DND-41 (cell line): Measurements from ENCODE around the gene USP24.

Source experiments
- ATAC-seq: fragments of 200-7000 bp; cut with Tn5 transposase; 3 replicates; pipeline ENCODE4 v1.9.1; 2021; ENCODE audit warnings: low read depth; ENCODE audit not compliant: insufficient read depth
- DNase-seq: peaks from one replicate; pipeline ENCODE4 v3.0.0-alpha.2; 2020
- H2AFZ ChIP-seq: 2 replicates; pipeline ENCODE4 v1.6.0; 2012; ENCODE audit warnings: low read depth, low read length
- H3K27ac ChIP-seq: 2 replicates; pipeline ENCODE4 v1.5.1; 2012; ENCODE audit warnings: low read length, inconsistent platforms
- H3K27me3 ChIP-seq: fragments of 200-600 bp; sonication (generic); 2 replicates; pipeline ENCODE4 v1.6.0; 2012; ENCODE audit warnings: low read length, mild to moderate bottlenecking, inconsistent platforms; ENCODE audit not compliant: insufficient read depth, poor library complexity
- H3K36me3 ChIP-seq: 2 replicates; pipeline ENCODE4 v1.5.1; 2012; ENCODE audit warnings: low read length, inconsistent platforms; ENCODE audit not compliant: insufficient read depth
- H3K4me1 ChIP-seq: 2 replicates; pipeline ENCODE4 v1.5.1; 2012; ENCODE audit warnings: mild to moderate bottlenecking, low read length; ENCODE audit not compliant: insufficient read depth
- H3K4me2 ChIP-seq: 2 replicates; pipeline ENCODE4 v1.6.0; 2012; ENCODE audit warnings: mild to moderate bottlenecking, moderate library complexity, low read length, inconsistent platforms; ENCODE audit not compliant: insufficient read depth
- H3K4me3 ChIP-seq, 2 experiments: fragments of 200-600 bp in 1 of 2; shearing (Covaris generic) in 1 of 2; 2 replicates each; pipeline ENCODE4 v1.5.1; 2012 to 2016; ENCODE audit warnings: inconsistent platforms in 2 of 2, low read length in 2 of 2, mild to moderate bottlenecking in 2 of 2, low read depth in 1 of 2, moderate library complexity in 1 of 2
- H3K79me2 ChIP-seq: 2 replicates; pipeline ENCODE4 v1.6.0; 2012; ENCODE audit warnings: low read length, inconsistent platforms; ENCODE audit not compliant: insufficient read depth
- H3K9ac ChIP-seq: 2 replicates; pipeline ENCODE4 v1.6.0; 2012; ENCODE audit warnings: low read depth, mild to moderate bottlenecking, inconsistent platforms, low read length, moderate library complexity
- H3K9me3 ChIP-seq: 2 replicates; pipeline ENCODE4 v1.5.1; 2012; ENCODE audit warnings: low read length, moderate library complexity, mild to moderate bottlenecking, inconsistent platforms; ENCODE audit not compliant: insufficient read depth, severe bottlenecking
- H4K20me1 ChIP-seq: 2 replicates; pipeline ENCODE4 v1.6.0; 2012; ENCODE audit warnings: low read length; ENCODE audit not compliant: insufficient read depth
- EZH2 ChIP-seq: IDR thresholded peaks from 3 replicates; pipeline ENCODE4 v1.6.1; 2012; ENCODE audit warnings: borderline replicate concordance, low read depth, mild to moderate bottlenecking, moderate library complexity, low read length, inconsistent platforms; ENCODE audit not compliant: severe bottlenecking
- TF ChIP-seq, protein P1 (sequence below): IDR thresholded peaks from 2 replicates; pipeline ENCODE4 v1.5.1; 2012; ENCODE audit warnings: borderline replicate concordance, low read length, moderate library complexity, mild to moderate bottlenecking; ENCODE audit not compliant: poor library complexity, severe bottlenecking; ENCODE audit errors: extremely low read depth

Gene USP24

DNA sequence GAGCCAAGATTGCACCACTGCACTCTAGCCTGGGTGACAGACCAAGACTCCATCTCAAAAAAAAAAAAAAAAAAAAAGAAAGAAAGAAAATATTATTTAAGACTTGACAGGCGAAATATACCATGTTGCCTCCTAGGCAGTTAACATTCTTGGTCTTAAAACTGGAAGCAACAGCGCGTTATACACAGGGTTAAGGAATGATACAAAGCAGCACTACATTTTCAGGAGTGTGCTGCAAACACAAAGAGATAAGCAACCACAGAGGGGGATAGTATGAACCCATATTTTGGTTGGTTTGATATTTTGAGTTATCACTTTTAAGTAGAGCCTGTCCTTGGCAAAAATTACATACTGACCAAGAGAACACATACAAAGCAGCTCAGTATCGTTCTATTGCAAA, 25.1 kb downstream of the USP24 start:
- Histone ChIP-seq H3K4me2 (no peak overlapping the region), H3K4me3 (no peak overlapping the region), H3K79me2 (peaks cover 83% of the 10 kb centered on the region), H3K4me1 (no peaks in the 10 kb centered on the region), H3K27ac (no peak overlapping the region), H3K9me3 (peaks cover 5% of the 10 kb centered on the region), H3K36me3 (peaks cover 16% of the 10 kb centered on the region; the same call in 1 of the 2 replicates), H2AFZ (no peak overlapping the region), H3K9ac (no peak overlapping the region), H3K27me3 (no peaks in the 10 kb centered on the region), H4K20me1 (peaks cover 5% of the 10 kb centered on the region; the same call in 1 of the 2 replicates)
- ATAC-seq (no peak), DNase-seq (no peak)
- TF ChIP-seq EZH2: no peak

DNA sequence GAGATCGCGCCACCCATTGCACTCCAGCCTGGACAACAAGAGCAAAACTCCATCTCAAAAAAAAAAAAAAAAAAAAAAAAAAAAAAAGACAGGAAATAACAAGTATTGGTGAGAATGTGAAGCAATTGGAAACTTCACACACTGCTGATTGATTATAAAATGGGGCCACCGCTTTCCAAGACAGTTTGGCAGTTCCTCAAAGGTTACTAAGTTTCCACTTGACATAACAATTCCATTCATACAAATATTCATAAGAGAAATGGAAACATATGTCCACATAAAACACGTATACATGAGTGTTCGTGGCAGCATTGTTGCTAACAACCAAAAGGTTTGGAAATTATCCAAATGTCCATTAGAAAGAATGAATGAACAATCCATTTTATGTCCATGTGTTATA, 26.3 kb downstream of the USP24 start:
- Histone ChIP-seq H3K27me3 (no peaks in the 10 kb centered on the region), H3K4me1 (no peaks in the 10 kb centered on the region), H3K79me2 (peaks cover 84% of the 10 kb centered on the region), H3K36me3 (peaks cover 13% of the 10 kb centered on the region; the same call in 1 of the 2 replicates), H3K27ac (no peak overlapping the region), H3K4me2 (no peak overlapping the region), H4K20me1 (peaks cover 2% of the 10 kb centered on the region; the same call in 1 of the 2 replicates), H3K9me3 (peaks cover 13% of the 10 kb centered on the region), H2AFZ (no peak overlapping the region), H3K9ac (no peak overlapping the region), H3K4me3 (no peak overlapping the region)
- ATAC-seq: no peak
- no peak for DNase-seq
- TF ChIP-seq, protein P1, sequence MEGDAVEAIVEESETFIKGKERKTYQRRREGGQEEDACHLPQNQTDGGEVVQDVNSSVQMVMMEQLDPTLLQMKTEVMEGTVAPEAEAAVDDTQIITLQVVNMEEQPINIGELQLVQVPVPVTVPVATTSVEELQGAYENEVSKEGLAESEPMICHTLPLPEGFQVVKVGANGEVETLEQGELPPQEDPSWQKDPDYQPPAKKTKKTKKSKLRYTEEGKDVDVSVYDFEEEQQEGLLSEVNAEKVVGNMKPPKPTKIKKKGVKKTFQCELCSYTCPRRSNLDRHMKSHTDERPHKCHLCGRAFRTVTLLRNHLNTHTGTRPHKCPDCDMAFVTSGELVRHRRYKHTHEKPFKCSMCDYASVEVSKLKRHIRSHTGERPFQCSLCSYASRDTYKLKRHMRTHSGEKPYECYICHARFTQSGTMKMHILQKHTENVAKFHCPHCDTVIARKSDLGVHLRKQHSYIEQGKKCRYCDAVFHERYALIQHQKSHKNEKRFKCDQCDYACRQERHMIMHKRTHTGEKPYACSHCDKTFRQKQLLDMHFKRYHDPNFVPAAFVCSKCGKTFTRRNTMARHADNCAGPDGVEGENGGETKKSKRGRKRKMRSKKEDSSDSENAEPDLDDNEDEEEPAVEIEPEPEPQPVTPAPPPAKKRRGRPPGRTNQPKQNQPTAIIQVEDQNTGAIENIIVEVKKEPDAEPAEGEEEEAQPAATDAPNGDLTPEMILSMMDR: no peak
- TF ChIP-seq EZH2: no peak

DNA sequence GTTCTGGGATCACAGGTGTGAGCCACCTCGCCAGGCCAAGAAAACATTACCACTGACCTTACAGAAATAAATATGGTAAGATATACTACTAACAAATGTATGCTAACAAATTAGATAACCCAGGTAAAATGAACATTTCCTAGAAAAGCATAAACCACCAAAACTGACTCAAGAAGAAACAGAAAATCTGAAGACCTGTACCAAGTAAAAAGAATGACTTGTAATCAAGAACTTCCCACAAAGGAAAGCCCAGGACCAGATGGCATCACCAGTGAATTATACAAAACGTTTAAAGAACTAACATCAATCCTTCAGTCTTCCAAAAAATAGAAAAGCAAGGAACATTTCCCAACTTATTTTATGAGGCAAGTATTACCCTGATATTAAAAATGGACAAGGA, 29.3 kb downstream of the USP24 start:
- Histone ChIP-seq H3K9me3 (peaks cover 13% of the 10 kb centered on the region), H3K4me2 (no peak overlapping the region), H3K4me3 (no peak overlapping the region), H3K9ac (no peak overlapping the region), H3K27ac (no peak overlapping the region), H3K36me3 (peaks cover 10% of the 10 kb centered on the region; the same call in 1 of the 2 replicates), H3K4me1 (no peaks in the 10 kb centered on the region), H4K20me1 (peaks cover 9% of the 10 kb centered on the region; the same call in 1 of the 2 replicates), H2AFZ (no peak overlapping the region), H3K79me2 (peaks cover 93% of the 10 kb centered on the region), H3K27me3 (no peaks in the 10 kb centered on the region)
- ATAC-seq (no peak), DNase-seq (no peak)
- TF ChIP-seq, protein P1: no peak
- TF ChIP-seq EZH2: no peak

DNA sequence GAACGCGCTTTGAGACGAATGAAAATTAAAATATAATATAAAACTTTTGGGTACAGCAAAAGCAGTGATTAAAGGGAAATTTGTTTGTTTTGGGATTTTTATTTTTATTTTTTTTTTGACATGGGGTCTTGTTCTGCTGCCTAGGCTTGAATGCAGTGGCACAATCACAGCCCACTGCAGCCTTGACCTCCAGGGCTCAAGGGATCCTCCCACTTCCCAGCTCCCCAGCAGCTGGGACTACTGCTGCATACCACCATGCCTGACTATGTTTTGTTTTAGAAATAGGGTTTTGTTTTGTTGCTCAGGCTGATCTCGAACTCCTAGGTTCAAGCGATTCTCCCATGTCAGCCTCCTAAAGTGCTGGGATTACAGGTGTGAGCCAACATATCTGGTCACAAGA, 30.3 kb downstream of the USP24 start:
- no peak overlapping the region for H3K27ac ChIP-seq
- no peak for TF ChIP-seq EZH2
- TF ChIP-seq, protein P1: no peak
- H3K4me3 ChIP-seq: no peak overlapping the region
- peaks cover 10% of the 10 kb centered on the region; the same call in 1 of the 2 replicates for H3K36me3 ChIP-seq
- peaks cover 96% of the 10 kb centered on the region for H3K79me2 ChIP-seq
- no peak overlapping the region for H3K4me2 ChIP-seq
- peaks cover 13% of the 10 kb centered on the region for H3K9me3 ChIP-seq
- peaks cover 18% of the 10 kb centered on the region; the same call in 1 of the 2 replicates for H4K20me1 ChIP-seq
- ATAC-seq (no peak), DNase-seq (no peak)
- H2AFZ ChIP-seq: no peak overlapping the region
- H3K4me1 ChIP-seq: no peaks in the 10 kb centered on the region
- H3K27me3 ChIP-seq: no peaks in the 10 kb centered on the region
- no peak overlapping the region for H3K9ac ChIP-seq
